Activated T-helper 1 cell treated with anti-CD3 and anti-CD28 coated beads, Interleukin-12 subunit alpha, Interleukin-12 subunit beta, Interleukin-2, Interleukin-4 antibody, amounts not matched to agents 30 ng/mL and 10 ng/mL and 1 ng/mL, durations not matched to agents 14 hours and 24 hours and 36 hours (primary cell): Measurements from ENCODE around the gene DENND1C. TPM values are rescaled to one million over a fixed set of nuclear protein-coding genes. Genes with fewer than 3 reads are reported as not detected.

Experiments
- DNase-seq: peaks from one replicate; pipeline ENCODE4 v3.0.0; 2021; ENCODE audit warnings: low spot score
- H3K27ac Mint-ChIP-seq: one replicate; pipeline ENCODE4 v1.8.0; 2021; ENCODE audit warnings: mild to moderate bottlenecking, mixed read lengths
- H3K27me3 Mint-ChIP-seq: one replicate; pipeline ENCODE4 v1.8.0; 2022; ENCODE audit warnings: mild to moderate bottlenecking, moderate library complexity, mixed read lengths; ENCODE audit not compliant: insufficient read depth
- H3K36me3 Mint-ChIP-seq: one replicate; pipeline ENCODE4 v1.8.0; 2021; ENCODE audit warnings: low read depth, mixed read lengths
- H3K4me1 Mint-ChIP-seq: one replicate; pipeline ENCODE4 v1.8.0; 2021; ENCODE audit warnings: low read depth, mixed read lengths
- H3K4me3 Mint-ChIP-seq: one replicate; pipeline ENCODE4 v1.8.0; 2021; ENCODE audit warnings: mild to moderate bottlenecking, moderate library complexity, mixed read lengths
- H3K9me3 Mint-ChIP-seq: one replicate; pipeline ENCODE4 v1.8.0; 2021; ENCODE audit warnings: mixed read lengths
- intact Hi-C: fragments of 100-400 bp; cut with micrococcal nuclease; formaldehyde crosslinking; loops from one replicate; pipeline ENCODE4 v1.15.1; 2024
- total RNA-seq: library from RNA; stranded (reverse); gene quantifications from 2 replicates; pipeline ENCODE4 v1.2.3, GENCODE V29; 2022

Gene DENND1C
- total RNA-seq, 1 donor from 2014 or later, result 68.4 TPM

DNA sequence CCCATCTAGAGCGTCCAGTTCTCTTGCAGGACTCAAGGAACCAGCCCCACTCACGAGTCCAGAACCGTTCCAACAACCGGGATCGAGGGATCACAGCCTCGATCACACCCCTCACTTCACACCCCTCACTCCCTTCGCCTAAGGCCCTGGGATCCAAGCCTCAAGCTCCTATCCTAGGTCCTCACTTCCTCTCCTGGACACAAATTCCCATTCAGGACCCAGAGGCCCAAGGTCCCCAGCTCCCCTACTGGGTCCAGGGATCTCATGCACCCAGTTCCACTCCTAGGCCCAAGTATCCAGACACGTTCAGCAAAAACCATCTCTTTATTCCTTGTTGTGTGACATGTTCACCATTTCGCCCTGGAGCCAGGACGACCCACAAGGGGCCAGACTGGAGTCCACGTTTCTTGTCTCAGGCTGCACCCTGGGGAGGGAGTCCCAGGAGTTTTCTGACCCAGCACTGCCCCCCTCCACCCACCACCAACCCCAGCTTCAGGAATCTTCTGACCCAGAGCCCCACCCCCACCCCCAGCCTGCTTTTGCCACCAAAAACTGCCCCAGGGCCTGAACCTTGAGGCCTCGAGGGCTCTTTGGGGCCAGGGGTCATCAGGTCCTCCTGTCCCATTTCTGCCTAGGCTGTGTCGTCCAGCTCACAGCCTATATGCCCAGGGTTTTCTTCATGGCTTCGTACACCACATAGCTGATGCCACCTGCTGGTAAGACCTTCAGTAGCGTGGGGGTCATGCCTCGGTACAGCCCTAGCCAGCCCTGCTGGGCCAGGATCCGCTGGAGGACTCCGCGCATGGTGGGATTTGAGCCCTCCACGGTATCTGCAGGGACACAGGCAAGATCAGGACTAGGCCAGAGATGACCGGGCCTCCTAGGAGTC lies 55.6 kb downstream of the DENND1C start:
- intact Hi-C loops, result loop anchor here (1.0 to 10.0 kb wide), 13 partner anchors 33 to 801 kb away; partner anchors contain the start of genes CLPP, DENND1C, GTF2F1 and SAFB
- Mint-ChIP-seq H3K27me3 (no peaks in the 10 kb centered on the region), H3K27ac (peak overlapping the region; percentile 90), H3K4me1 (peaks cover 28% of the 10 kb centered on the region), H3K9me3 (no peaks in the 10 kb centered on the region), H3K4me3 (peak overlapping the region; percentile 79), H3K36me3 (peaks cover 11% of the 10 kb centered on the region)
- DNase-seq, result no peak

DNA sequence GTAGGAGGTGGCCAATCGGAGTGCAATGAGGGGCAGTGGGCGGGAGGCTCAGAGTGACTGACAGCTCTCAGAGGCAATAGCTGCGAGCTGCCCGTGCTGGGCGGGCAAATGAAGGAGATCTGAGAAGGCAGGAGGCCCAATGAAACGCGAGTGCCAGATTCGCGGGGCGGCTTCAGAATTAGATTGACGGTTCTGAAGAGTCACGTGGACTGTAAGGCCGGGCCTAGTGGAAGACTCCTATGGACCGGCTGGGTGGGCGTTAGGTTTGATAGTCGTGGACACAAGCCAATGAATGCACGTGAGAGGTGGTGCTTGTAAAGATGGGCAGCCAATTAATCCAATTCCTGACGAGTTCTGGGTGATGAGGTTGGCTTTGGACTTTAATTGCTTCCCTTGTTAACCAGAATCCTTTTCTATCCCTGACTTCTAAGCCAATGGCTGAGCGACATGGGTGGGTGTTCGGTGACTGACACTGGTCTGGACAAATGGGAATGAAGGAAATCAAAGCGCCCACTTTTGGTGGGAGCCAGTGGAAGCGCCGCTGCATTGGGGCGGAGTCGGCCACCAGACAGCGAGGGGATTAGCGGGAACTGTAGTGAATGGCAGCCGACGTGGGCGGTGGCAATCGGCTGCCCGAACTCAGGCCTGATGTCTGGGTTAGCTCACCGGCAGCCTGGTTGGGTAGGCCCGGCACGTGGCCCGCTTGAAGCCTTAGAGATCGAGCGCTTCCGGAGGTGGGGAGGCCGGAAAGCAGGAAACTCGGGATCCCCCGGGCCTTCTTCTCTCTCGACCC lies 56.5 kb downstream of the DENND1C start:
- Mint-ChIP-seq H3K27ac (peak overlapping the region; percentile 90), H3K4me1 (peaks cover 28% of the 10 kb centered on the region), H3K36me3 (peaks cover 14% of the 10 kb centered on the region), H3K27me3 (no peaks in the 10 kb centered on the region), H3K9me3 (no peaks in the 10 kb centered on the region), H3K4me3 (peak overlapping the region; percentile 79)
- intact Hi-C loops, result loop anchor here (1.0 to 10.0 kb wide), 13 partner anchors 32 to 800 kb away; partner anchors contain the start of genes CLPP, DENND1C, GTF2F1 and SAFB
- DNase-seq, result peak; percentile 99

DNA sequence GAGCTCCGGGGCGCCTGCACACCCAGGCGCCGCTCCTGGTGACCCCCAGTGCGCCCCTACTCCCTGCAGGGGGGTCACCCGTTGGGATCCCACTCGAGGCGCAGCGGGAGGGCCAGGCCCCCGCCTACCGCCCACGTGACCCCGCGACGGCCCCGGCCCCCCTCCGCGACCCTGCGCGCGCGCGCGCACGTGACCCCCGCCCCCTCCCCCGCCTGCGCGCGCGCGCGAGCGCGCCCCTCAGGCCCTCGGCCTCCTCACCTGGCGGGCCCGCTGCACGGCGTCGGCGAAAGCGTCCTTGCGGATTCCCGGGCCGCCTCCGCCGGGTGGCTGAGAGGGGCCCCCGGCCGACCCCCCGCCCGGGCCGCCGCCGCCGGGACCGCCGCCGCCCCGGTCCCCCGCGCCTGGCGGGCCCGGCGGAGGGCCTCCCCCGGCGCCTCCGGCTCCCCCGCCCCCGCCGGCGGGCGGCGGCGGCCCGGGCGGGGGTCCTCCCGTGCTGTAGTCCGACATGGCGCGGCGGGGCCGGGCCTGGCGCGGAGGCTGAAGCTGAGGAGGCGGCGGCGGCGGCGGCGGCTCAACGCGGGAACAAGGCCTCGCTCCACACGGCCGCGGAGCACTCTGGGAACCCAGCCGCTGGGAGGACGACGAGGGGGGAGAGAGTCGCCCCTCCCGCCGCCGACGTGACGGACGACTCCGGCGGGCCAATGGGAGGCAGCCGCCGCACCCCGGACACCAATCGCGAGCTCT lies 57.2 kb downstream of the DENND1C start, which contains the start of gene KHSRP:
KHSRP (minus strand) TSS at position 617 of the 744 bp plus-strand sequence; CDS start at position 507, 110 bp downstream.
- DNase-seq, result no peak
- intact Hi-C loops, result loop anchor here (10.0 kb wide), 1 partner anchor 800 kb away; the partner anchor contains the start of genes SAFB and SAFB2
- Mint-ChIP-seq H3K27me3 (no peaks in the 10 kb centered on the region), H3K4me1 (peaks cover 28% of the 10 kb centered on the region), H3K4me3 (peak within 1 kb of the TSS; percentile 94), H3K9me3 (no peaks in the 10 kb centered on the region), H3K27ac (peak within 1 kb of the TSS; percentile 90), H3K36me3 (peaks cover 19% of the 10 kb centered on the region)

DNA sequence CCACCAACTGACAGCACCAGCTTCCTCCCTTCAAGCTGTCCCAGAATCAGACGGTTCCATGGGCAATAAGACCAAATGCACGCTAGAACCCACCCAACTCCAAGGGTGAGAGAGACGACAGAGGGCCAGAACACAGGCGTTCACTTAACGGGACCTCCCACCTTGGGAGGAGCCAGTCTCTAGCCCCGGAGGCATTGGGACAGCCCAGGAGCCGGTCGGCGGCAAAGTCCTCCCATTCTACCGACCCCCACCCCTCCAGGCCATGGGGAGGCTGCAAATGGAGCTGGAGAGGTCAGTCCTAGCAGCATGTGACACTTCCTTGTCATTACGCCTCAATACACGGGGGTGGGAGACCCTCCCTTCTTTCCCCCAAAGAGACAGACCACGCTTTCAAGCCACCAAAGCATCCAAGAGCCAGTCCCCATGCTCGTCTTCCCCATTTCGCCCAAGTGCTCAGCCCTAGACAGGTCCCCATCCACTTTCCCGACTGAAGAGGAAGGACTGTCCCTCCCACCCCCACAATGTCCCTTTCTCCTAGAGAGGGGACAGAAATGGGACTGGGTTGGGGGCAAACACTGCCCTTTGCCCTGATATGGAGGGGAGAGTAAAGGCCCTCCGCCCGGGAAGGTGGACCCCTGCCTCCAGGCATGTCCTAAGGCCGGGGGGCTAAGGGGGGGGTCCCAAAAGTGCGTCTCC lies 57.9 kb downstream of the DENND1C start:
- peak overlapping the region; percentile 85 for H3K27ac Mint-ChIP-seq
- H3K27me3 Mint-ChIP-seq, result no peaks in the 10 kb centered on the region
- peak; percentile 28 for DNase-seq
- H3K4me3 Mint-ChIP-seq, result peak overlapping the region; percentile 94
- peaks cover 28% of the 10 kb centered on the region for H3K4me1 Mint-ChIP-seq
- intact Hi-C loops, result loop anchor here (10.0 kb wide), 1 partner anchor 799 kb away; the partner anchor contains the start of genes SAFB and SAFB2
- no peaks in the 10 kb centered on the region for H3K9me3 Mint-ChIP-seq
- peaks cover 19% of the 10 kb centered on the region for H3K36me3 Mint-ChIP-seq

DNA sequence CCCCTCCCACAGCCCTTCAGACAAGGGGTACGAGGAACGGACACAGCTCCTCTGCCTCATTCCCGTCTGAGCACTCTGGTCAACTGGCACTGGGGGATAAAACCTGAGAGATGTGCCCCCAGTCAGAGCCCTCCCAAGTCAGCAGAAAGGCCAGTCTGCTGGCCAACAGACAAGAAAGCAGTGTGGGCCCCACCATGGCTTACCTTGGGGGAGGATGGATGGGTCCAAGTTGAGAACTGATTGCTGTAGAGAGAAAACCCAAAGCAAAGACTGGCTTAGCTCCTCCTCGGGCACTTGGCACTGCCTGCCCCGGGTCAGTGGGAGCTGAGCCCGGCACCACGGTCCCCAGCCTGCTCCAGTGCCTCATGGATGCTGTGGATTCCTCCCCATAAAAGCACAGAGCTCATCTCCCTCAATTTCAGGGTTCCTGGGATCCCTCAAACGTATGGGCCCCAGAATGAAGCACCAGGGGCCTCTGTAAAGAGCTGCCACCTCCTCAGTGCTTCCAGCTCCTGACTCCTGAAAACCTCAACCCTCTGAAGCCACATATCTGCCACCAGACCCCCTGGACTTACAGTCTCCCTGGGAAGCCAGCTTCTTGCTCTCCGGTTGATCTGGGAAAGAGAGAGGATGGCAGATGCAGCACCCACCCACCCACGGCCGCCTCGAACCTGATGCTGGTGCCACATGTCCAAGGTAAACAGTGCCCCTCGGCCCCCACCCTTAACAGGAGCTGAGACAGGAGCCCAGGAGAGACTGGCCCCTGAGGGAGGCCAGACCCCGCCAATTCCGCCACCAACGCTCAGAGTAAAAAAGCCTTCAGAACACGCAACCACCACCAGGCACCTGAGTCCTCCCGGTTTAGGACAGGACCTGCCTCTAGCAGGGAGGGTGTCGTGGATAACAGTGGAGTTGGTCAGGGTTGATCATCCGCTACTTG lies 60.2 kb downstream of the DENND1C start:
- H3K27ac Mint-ChIP-seq, result no peak overlapping the region
- peaks cover 28% of the 10 kb centered on the region for H3K4me1 Mint-ChIP-seq
- no peak for DNase-seq
- peaks cover 28% of the 10 kb centered on the region for H3K36me3 Mint-ChIP-seq
- H3K27me3 Mint-ChIP-seq, result no peaks in the 10 kb centered on the region
- H3K4me3 Mint-ChIP-seq, result no peak overlapping the region
- no peaks in the 10 kb centered on the region for H3K9me3 Mint-ChIP-seq
- intact Hi-C loops, result loop anchor here (10.0 kb wide), 1 partner anchor 797 kb away; the partner anchor contains the start of genes SAFB and SAFB2

DNA sequence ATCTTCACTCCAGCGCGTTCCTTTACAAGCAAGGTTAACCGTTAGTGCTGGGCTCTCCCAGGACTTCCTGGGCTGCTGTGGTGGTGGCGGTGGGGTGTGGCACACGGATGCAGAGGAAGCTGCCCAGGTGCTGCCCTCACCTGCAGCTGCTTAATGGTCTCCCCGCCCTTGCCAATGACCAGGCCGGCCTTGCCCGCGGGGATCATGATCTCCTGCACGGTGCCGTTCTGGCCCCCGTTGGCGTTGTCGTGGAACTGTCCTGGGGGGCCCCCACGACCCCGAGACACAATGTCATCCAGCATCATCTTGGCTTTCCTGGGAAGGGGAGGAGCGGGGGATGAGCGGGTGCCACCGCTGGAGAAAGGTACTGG lies 63.0 kb downstream of the DENND1C start:
- H3K27ac Mint-ChIP-seq, result no peak overlapping the region
- no peaks in the 10 kb centered on the region for H3K9me3 Mint-ChIP-seq
- H3K27me3 Mint-ChIP-seq, result no peaks in the 10 kb centered on the region
- no peak overlapping the region for H3K4me3 Mint-ChIP-seq
- DNase-seq, result no peak
- H3K4me1 Mint-ChIP-seq, result peaks cover 15% of the 10 kb centered on the region
- intact Hi-C loops, result no loop called here
- H3K36me3 Mint-ChIP-seq, result peaks cover 37% of the 10 kb centered on the region

DNA sequence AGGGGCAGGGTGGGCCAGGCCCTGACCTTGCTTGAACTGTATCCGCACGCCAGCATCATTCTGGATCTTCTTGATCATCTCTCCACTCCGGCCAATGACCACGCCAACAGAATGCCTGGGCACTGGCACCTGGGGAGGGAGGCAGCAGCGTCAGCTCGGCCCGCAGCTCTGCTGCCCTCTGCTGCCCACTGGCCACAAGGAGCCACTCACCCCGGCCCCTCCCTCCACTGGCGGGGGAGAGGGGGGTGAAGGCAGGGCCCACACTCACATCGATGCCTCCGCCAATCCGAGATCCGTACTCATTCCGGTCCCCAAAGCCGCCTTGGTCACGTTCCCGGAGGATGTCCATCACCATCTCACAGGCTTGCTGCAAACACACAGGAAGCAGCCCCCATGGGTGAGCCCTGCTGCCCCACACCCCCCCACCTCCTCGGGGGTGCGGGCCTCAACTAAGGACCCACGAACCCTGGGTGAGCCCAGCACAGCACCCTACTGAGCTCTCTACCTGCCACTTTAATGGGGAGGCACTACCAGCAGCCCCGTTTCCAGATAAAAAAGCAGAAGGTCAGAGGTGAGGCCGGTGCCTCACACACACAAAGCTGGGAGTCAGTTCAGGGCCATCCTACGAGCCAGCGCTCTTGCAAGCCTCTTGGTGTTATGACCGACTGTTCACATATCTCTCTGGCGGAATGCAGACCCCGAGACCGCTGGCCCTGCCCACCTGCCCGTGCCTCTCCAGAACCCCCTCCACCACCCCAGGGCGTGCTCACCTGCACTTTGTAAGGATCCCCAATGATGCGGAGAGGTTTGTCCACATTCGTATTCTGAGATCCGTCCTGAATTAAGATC lies 63.6 kb downstream of the DENND1C start:
- DNase-seq, result no peak
- Mint-ChIP-seq H3K4me1 (peaks cover 9% of the 10 kb centered on the region), H3K4me3 (no peak overlapping the region), H3K27me3 (no peaks in the 10 kb centered on the region), H3K9me3 (no peaks in the 10 kb centered on the region), H3K36me3 (peaks cover 33% of the 10 kb centered on the region), H3K27ac (no peak overlapping the region)
- intact Hi-C loops, result no loop called here

Other genes starting within 250 kb of the DENND1C start
- 71.6 and 77.4 TPM in 2 replicates for gene MLLT1, start 201.8 kb downstream of the DENND1C start, total RNA-seq
- gene ACER1, start 148.2 kb downstream of the DENND1C start, total RNA-seq, result 0.24 TPM in 1 of 2 replicates, not detected in the other
- gene CLPP, start 120.3 kb downstream of the DENND1C start, total RNA-seq, result 180 and 201 TPM in 2 replicates
- gene ALKBH7, start 109.0 kb downstream of the DENND1C start, total RNA-seq, result 24.8 and 27.1 TPM in 2 replicates
- 1.3 and 1.6 TPM in 2 replicates for gene PSPN, start 105.9 kb downstream of the DENND1C start, total RNA-seq
- 62.9 and 65.5 TPM in 2 replicates for gene GTF2F1, start 88.6 kb downstream of the DENND1C start, total RNA-seq
- gene KHSRP, start 57.0 kb downstream of the DENND1C start, total RNA-seq, result 415 and 424 TPM in 2 replicates
- 0.24 and 0.31 TPM in 2 replicates for gene SLC25A41, start 48.0 kb downstream of the DENND1C start, total RNA-seq
- gene SLC25A23, start 22.0 kb downstream of the DENND1C start, total RNA-seq, result 18.6 and 20.3 TPM in 2 replicates
- 0.29 and 0.39 TPM in 2 replicates for gene CRB3, start 17.5 kb downstream of the DENND1C start, total RNA-seq
- gene TUBB4A, start 20.5 kb upstream of the DENND1C start, total RNA-seq, result 2.3 and 3.0 TPM in 2 replicates
- gene TNFSF9, start 49.2 kb upstream of the DENND1C start, total RNA-seq, result 8.0 and 9.7 TPM in 2 replicates
- gene CD70, start 109.4 kb upstream of the DENND1C start, total RNA-seq, result 55.4 and 61.6 TPM in 2 replicates
- gene TNFSF14, start 188.4 kb upstream of the DENND1C start, total RNA-seq, result 155 TPM in 2 replicates
- 6.1 and 7.2 TPM in 2 replicates for gene C3, start 238.9 kb upstream of the DENND1C start, total RNA-seq